ENCODE measurements around the gene ADARB1.

GRCh38 chr21:45069085-45069484, 5.3 kb upstream of the ADARB1 start:
- TF ChIP-seq CTCF (IDR thresholded peaks at IDR 0.05): no peak
- TF ChIP-seq POLR2A (IDR thresholded peaks at IDR 0.05): no peak
- TF ChIP-seq EP300 (IDR thresholded peaks at IDR 0.05): no peak

Data from tibial nerve (tissue), 4 donors.